HG03159 (cell line): ENCODE data around the gene THSD7A.
"Not testable (repeated sequence)": the region's sequence is repeated elsewhere in the genome, so short reads cannot be mapped to it uniquely, and the experiment has no call there.

ENCODE experiments used
- ATAC-seq: cut with Tn5 transposase; IDR thresholded peaks from one replicate; pipeline ENCODE4 v1.9.1; 2021; ENCODE audit warnings: mild to moderate bottlenecking, moderate library complexity; ENCODE audit not compliant: unreplicated experiment

Gene THSD7A

DNA sequence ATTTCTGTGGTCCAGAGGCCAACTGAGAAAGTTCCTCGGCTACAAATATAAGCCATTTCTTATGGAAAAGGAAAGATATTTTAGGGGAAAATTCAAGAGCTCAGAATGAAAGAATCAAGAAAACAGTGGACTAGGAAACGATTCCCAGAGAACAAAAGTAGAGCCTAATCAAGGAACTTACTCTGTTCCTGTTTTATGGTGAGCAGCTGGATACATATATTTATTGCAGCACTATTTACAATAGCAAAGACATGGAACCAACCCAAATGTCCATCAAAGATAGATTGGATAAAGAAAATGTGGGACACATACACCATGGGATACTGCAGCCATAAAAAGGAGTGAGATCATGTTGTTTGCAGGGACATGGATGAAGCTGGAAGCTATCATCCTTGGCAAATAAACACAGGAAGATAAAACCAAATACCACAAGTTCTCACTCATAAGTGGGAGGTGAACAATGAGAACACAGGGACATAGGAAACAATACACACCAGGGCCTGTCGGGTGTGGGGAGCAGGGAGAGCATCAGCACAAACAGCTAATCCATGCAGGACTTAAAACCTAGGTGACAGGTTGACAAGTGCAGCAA is 298.7 kb downstream of the THSD7A start:
- no peak for ATAC-seq

DNA sequence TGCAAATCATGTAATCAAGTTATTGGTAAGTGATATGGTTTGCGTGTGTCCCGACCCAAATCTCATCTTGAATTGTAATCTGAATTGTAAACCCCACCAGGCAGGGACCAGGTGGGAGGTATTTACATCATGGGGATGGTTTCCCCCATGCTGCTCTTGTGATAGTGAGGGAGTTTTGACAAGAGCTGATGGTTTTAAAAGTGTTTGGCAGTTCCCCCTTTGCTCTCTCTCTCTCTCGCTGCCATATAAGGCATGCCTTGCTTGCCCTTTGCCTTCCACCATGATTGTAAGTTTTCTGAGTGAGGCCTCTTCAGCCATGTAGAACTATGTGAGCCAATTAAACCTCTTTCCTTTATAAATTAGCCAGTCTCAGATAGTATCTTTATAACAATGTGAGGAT is 302.6 kb downstream of the THSD7A start:
- no peak for ATAC-seq

DNA sequence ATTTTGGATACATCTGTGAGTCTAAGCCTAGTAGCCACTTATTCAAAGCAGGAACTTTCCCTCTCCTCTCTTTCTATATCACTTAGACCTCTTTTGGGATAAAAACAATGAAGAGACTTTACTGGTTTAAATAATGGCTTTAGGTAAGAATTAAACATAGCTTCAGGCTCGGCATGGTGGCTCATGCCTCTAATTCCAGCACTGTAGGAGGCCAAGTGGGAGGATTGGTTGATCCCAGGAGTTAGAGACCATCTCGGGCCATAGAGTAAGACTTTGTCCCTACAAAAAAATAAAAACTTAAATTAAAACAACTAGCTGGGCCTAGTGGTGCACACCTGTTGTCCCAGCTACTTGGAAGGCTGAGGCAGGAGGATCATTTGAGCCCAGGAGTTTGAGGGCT is 304.3 kb downstream of the THSD7A start:
- ATAC-seq = no peak

DNA sequence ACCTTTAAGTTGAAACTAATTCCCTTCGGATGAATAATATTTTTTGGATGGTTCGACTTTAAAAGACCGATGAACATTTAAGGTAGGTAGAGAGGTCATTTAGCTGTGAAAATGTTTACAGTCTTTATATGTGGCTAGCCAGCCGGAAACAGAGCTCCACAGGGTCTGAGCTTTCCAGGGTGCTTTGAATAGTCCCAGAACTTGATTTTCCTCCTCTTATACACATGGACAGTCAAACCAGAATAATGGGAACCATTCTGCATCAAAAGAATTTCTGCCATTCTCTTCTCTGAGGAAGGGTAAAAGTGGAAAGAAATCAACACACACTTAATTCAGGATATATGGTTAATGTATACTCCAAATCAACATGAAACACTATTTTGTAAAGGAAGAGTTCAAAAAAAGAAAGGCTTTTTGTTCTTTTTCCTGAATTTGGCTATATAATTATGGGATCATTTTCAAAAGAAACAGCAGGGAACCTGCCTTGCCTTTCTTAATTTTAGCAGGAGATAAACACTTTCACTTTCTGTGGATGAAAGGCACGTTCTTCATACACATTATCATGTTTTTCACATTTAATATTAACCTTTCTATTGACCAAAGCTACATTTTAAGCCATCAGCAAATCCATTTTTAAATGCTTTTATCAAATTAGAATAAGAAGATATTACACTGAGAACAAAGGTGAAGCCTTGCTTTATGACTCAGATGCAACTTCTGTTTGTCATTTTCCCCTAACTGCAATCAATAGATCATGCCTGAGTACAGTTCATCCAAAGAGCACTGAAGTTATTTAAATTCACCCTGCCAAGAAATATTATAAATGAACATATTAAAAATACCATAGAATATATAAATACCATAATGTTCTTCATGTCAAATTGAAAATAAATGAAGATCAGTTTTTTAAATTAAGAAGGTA is 307.3 kb downstream of the THSD7A start:
- no peak for ATAC-seq

DNA sequence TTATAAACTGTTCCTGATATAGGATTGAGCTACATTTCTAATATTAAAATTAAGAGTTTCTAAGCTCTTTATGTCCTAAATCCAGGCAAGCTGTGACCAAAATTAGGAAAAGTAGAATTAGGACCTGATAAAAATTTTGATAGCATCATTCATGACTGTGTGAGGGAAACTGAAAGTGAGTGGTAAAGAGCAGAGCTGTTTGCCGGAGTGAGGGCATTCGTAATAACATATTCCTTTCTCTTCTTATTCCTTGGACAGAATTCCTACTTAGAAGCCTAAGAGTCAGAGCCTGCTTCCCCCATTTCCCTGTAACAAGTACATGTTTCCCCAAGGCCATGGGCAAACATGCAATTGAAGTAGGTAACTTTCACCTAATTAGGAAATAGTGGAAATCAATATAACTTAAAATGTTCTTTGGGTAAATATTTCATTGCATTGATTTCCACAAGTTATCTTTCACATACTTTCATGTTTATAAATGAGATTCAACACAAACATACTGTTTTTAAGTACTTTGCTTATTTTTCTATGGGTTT is 310.0 kb downstream of the THSD7A start:
- not testable (repeated sequence) for ATAC-seq

DNA sequence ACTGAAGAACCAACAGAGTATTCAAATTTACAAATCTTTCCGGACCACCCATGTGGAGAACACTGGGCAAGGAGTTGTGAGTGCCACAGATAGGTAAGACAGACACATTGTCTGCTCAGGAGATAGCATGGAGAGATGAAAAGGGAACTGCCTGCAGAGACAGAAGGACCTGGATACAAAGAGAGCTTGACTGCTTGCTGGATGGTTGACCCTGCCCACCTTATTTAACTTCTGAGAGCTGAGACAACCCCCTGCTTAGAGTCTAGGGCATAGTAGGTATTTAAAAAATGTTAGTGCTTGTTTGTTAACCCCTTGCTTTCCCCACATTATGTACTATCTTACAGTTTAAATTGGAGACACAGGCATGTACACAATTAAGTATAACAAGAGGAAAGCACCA is 314.1 kb downstream of the THSD7A start:
- no peak for ATAC-seq

DNA sequence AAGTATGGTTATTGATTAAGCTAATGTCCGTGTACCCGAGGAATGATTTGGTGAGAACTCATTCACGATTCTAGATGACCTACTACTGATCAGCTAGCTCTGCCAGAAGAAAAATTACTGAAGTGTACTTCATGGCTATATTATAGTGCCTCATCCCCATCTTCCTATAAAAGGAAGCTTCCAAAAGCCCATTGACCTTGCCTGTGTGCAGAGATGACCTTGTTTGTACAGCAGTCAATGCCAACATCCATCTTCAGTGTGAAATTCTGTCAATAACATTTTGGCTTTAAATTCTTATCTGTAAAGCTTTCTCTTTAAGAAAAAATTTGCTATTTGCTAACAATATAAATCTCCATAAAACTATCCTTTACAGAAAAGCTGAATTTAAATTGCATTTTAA is 315.7 kb downstream of the THSD7A start:
- ATAC-seq = no peak

DNA sequence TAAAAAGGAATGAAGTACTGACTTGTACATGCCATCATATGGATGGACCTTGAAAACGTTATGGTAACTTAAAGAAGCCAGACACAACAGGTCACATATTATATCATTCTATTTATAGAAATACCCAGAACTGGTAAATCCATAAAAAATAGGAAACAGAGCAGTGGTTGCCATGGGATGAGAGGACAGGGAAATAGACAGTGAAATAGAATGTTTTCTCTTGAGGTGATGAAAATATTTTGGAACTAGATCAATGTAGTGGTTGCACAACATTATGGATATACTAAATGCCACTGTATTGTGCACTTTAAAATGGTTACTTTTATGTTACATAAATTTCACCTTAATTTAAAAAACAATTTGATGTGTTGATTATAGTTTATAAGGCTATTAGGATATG is 318.5 kb downstream of the THSD7A start:
- no peak for ATAC-seq

DNA sequence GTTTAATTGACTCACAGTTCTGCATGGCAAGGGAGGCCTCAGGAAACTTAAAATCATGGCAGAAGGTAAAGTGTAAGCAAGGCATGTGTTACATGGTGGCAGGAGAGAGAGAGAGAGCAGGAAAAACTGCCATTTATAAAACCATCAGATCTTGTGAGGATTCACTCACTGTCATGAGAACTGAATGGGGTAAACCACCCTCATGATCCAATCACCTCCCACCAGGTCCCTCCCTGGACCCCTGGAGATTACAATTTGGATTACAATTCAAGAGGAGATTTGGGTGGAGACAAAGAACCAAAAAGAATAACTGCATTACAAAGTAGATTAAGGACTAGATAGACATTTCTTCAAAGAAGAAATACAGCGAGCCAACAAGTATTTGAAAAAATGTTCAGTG is 324.1 kb downstream of the THSD7A start:
- no peak for ATAC-seq

DNA sequence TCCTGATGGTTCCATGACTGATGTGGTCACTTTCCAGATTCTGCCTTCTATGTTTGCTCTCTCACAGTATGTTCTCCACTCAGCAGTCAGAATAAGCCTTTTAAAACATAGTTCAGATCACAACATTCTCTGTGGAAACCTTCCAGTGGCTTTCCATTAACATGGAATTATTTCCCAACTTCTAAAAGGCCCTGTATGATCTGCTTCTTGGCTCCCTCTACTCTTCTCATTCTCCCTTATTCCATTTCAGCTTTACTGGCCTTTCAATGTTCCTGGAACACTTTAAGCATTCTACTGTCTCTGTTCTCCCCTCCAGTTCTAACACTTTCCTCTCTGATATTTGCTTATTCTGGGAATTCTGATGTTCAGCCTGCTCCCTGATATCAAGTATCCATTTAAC is 325.6 kb downstream of the THSD7A start:
- no peak for ATAC-seq

DNA sequence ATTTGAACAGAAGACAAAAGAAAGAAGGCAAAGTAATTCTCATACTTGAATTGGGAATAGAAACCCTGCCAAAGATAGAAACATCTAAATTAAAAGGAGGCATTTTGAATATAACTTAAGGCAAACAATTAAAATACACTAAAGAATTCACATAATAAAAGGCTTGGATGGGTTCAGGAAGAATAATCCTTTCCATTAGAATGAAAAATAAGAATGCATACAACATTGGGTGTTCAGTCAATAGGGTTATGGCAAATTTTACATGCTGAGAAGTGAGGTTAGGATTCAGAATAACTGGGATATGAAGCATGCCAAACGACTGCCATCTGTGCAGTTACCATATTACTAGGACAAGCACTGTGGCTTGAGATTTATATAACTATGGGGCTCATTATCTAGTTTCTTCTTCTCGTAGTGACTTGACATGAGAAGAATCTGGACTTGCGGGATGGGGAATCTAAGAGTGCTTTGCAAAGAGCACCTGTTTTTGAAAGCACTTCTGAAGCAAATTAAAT is 326.5 kb downstream of the THSD7A start:
- no peak for ATAC-seq

DNA sequence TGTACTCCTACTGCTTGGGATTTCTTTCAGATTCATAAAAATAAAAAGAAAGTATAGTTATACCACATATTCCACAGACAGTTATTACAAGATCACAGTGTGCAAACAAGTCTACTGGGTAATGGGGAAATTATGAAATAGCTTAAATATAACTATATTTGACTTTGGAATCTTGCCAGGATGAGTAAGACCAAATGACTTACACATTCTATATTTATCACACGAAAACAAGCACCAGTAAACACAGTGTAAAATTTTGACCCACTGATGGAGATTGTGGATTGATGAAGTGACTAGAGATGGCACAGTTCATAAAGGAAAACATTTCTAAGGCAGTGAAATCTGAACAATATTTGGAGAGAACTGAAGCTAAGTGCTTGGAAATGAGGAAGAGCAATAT is 339.7 kb downstream of the THSD7A start:
- no peak for ATAC-seq

DNA sequence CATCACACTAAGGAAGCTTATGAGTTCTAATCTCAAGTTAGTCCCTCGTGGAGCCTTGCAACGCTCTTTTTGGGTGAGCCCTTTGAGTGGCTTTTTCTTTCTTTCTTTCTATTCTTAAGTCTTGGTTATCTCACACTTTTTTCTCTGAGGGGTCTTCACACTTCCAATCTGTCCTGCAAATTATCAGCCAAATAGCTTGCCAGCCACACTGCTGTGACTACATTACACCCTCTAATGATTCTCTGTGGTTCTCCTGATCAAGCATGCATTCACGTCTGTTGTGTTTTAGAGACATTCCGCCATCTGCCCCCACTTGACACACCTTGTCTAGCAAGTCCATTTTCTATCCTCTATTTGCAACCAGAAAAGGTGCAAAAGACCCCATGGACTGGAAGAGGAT is 340.2 kb downstream of the THSD7A start:
- no peak for ATAC-seq

DNA sequence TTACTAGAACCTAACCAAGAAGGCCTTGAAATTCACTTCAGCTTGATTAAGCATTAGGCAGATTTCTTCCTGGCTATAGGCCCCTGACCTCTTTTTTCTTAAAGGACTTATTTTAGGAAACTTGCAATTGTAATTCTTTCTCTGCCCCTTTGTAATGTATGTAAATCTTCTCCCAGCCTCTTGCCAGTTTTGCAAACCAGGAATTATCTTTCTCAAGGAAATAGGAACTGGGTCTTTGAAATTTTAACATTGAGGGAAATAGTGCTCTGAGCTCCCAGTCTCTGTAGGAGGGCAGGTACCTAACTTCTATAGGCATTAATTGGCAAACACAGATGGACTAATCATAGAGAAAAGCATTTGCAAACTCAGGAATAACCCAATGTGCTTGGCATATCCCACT is 342.7 kb downstream of the THSD7A start:
- no peak for ATAC-seq

DNA sequence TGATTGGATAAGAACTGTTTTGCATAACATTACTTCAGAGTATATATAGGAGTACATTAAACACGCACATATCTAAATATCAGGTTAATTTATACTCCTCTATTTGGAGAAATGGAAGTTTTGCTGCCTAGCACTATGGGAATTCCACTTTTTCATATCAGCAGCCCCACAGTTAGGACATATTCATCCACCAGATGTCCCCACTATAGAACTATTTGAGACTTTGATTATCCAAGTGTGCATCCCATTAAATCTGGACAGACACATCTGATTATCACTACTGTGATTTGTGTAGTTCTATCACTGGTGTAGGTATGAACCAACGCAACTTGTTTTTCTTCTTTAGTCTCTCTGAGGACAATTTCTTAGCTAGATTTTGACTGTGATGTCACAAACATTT is 345.7 kb downstream of the THSD7A start:
- no peak for ATAC-seq

DNA sequence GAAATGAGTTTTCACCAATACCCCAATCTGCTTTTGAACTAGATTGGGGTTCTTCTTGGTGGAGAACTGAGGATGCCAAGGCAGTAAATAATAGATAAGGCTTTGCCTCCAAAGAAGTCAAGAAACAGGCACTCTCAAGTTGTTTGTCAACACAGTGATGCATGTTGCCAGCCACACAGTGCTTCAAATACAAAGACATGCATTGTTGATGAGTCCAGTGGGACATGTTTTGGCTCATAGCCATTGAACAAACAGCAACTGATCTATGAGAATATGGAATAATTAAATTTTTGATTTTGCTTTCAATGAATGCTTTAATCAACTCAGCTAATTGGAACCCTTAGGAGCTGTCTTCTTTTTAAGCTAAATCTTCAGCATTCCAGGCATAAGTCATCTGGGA is 346.4 kb downstream of the THSD7A start:
- no peak for ATAC-seq

DNA sequence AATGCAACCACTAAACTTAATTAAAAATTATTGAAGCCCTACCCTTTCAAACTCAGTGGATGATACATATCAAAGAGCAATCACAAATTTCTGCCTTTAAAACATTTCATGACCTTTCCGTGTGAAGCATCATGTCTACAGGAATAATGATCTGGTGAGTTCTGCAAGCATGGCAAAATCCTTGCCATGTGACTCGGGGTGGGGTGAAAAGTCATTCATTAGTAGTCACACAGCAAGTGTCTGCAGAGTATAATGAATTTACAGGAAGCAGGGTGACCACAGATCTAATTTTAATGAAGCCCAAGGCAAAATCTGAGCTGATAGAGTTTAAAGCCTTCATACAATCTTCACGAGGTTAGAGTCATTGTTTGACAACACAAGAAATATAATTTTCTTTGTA is 351.9 kb downstream of the THSD7A start:
- no peak for ATAC-seq

DNA sequence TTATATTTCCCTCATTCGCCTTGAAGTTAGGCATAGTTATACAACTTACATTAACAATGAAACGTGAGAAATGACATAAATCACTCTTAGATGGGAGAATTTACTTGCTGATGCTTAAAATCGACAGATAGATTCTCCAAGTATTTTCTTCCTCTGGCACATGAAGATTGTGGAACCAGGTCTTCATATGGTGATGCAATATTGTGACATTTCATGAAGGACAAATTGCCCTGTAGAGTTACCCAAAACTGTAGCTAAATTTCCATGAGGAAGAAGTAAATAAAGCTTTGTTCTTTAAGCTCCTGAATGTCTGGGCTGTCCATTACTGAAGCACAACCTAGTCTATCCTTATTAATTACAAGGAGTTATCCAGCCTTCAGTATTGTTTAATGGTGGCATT is 353.1 kb downstream of the THSD7A start:
- no peak for ATAC-seq

DNA sequence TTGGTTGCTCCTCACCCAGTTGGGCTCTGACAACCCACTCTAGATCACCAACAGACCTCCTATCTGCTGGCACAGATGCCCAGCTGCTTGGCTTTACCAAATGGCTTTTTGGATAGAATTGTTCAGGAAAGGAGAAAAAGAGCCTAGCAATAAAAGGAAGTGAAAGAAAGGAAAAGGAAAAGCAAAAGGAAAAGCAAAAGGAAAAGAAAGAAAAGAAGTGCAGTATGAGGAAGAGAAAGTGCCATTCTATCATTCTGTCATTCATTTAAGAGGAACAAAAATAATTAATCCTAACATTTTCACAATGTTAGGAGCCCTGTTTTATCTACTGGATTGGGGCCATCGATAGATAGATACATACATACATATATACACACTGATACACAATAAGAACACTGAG is 353.6 kb downstream of the THSD7A start:
- ATAC-seq = no peak

DNA sequence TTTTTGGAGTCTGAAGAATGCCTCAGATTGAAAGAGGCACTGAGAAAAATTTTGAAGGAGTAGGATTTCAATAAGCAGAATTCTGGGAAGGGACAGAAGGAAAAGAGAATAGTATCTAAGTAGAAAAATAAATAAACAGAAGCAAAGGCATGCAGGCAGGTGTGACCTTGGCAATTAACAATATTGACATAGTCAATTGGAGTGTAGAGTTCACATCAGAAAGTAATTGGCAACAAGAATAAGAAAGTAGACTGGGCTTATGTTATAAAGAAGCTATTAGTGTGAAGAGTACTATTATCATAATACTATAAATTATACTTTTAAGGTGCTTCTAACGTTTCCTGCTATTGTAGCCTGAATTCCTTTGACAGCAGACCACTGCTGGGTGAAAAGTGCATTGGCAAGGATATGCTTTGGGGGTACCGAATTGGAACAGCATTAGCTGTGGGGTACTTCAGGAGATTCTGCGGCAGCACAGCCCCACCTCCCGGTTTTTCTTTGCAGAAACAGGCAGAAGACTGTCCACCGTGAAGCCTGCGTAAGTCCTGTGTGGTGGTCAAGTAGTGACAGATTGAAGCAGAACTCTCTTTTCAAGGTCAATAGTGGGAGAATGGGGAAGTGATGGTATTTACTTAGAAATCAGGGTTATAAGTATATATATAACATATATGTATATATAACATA is 357.0 kb downstream of the THSD7A start:
- no peak for ATAC-seq

DNA sequence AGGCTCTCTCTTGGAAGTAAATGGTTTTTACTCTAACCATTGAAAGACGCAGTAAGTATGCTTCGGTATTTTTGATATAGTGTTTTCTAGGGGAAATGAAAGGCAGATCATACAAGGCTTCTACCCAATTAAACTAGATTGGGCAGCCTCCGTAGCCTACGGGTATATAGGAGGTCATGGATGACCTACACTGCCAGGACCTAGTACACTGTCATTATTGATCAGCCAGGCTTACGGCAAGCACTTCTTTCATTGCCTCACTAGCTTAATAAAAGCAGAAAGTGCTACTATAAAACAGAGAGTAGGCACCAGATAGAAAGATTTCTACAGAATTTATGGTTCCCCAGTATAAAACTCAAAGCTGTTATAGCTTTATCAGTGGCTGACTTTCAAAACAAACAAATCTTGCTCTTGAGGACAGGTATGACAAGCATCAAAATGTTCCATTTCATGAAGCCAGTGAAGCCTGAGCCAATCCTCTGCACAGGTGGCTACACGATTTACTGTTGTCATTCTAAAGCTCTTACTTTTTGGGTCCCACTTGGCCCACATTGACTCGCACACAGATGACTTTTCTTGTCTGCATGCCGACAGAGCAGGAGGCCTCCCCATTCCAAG is 358.1 kb downstream of the THSD7A start:
- no peak for ATAC-seq
